GM12891 (cell line): ENCODE data around the gene DLG5.

ENCODE experiments used
- PAX5 ChIP-seq: IDR thresholded peaks from 2 replicates; pipeline ENCODE4 v1.6.1; 2011; ENCODE audit warnings: low read length, moderate library complexity, mild to moderate bottlenecking; ENCODE audit not compliant: insufficient read depth, severe bottlenecking
- POLR2A ChIP-seq: IDR thresholded peaks from 2 replicates; pipeline ENCODE4 v1.6.1; 2011; ENCODE audit warnings: low read depth, low read length, control low read depth
- POLR2AphosphoS5 ChIP-seq: IDR thresholded peaks from 2 replicates; pipeline ENCODE4 v1.6.1; 2011; ENCODE audit warnings: low read depth, low read length, control low read depth
- POU2F2 ChIP-seq: IDR thresholded peaks from 2 replicates; pipeline ENCODE4 v1.6.1; 2011; ENCODE audit warnings: low read depth, mild to moderate bottlenecking, control low read depth, low read length, moderate library complexity
- SPI1 ChIP-seq: IDR thresholded peaks from 2 replicates; pipeline ENCODE4 v1.6.1; 2011; ENCODE audit warnings: low read depth, low read length, control low read depth
- TAF1 ChIP-seq: IDR thresholded peaks from 2 replicates; pipeline ENCODE4 v1.6.1; 2011; ENCODE audit warnings: low read depth, low read length, control low read depth

- no peak for TF ChIP-seq POLR2AphosphoS5
- TF ChIP-seq POLR2A = no peak
- TF ChIP-seq SPI1 = no peak
- no peak for TF ChIP-seq TAF1
- no peak for TF ChIP-seq POU2F2
- no peak for TF ChIP-seq PAX5
These were observed 15.9 kb downstream of the DLG5 start for GRCh38 chr10:77910524-77911145.
